Tibial nerve (tissue), 4 donors: ENCODE results near the gene SLC38A5. TPM values are rescaled to one million over a fixed set of nuclear protein-coding genes. Genes with fewer than 3 reads are reported as not detected.
"Not testable (repeated sequence)": the region's sequence is repeated elsewhere in the genome, so short reads cannot be mapped to it uniquely, and the experiment has no call there.

Source experiments
- DNase-seq, 2 donors: peaks; one replicate each; pipeline ENCODE4 v3.0.0-alpha.2; 2019; ENCODE audit warnings: low spot score in 2 of 2
- H3K27ac ChIP-seq, 4 donors: fragments of 200-600 bp; sonication (generic) in 3 of 4; one replicate each; pipeline ENCODE4 v1.5.1; 2017 to 2019; ENCODE audit warnings: mild to moderate bottlenecking in 1 of 4
- H3K27me3 ChIP-seq, 2 donors: fragments of 200-600 bp; sonication (generic) in 1 of 2; one replicate each; pipeline versions ENCODE4 v1.5.1 to v1.6.0; 2017 to 2019
- H3K36me3 ChIP-seq, 3 donors: fragments of 200-600 bp; sonication (generic); one replicate each; pipeline ENCODE4 v1.5.1; 2018 to 2019
- H3K4me1 ChIP-seq, 4 donors: fragments of 200-600 bp; sonication (generic) in 3 of 4; one replicate each; pipeline ENCODE4 v1.5.1; 2017 to 2019
- H3K4me3 ChIP-seq, 4 donors: fragments of 200-600 bp; sonication (generic) in 3 of 4; one replicate each; pipeline ENCODE4 v1.5.1; 2017 to 2019; ENCODE audit warnings: mild to moderate bottlenecking in 1 of 4, moderate library complexity in 1 of 4
- H3K9me3 ChIP-seq, 4 donors: fragments of 200-600 bp; sonication (generic) in 3 of 4; one replicate each; pipeline ENCODE4 v1.5.1; 2017 to 2019
- WGBS, 2 donors: methylation state at CpG; one replicate each; pipeline ENCODE4 v1.1.5; 2018; 5-methylcytosine and 5-hydroxymethylcytosine counted together
- small RNA-seq: library from RNA; depleted of rRNA; stranded (forward); fragments of <200 nt; gene quantifications from one replicate; pipeline ENCODE3, GENCODE V24; 2016
- total RNA-seq, 4 donors: library from RNA; depleted of rRNA; stranded (reverse); fragments of >200 nt; gene quantifications; one replicate each; pipeline ENCODE4 v1.1.0, GENCODE V29; 2016

Gene SLC38A5
- total RNA-seq, 4 donors from 2014 or later, result 2.4 to 21.9 (median 4.5) TPM

- DNase-seq, H3K27me3 ChIP-seq, H3K4me3 ChIP-seq, H3K36me3 ChIP-seq, H3K27ac ChIP-seq, H3K4me1 ChIP-seq, H3K9me3 ChIP-seq: not testable (repeated sequence)
- no CpG with 5 or more reads among the region's 15 CpGs for whole genome bisulfite sequencing, 2 donors
These were observed 58.2 kb downstream of the SLC38A5 start, which contains the start of gene SSX4B for GRCh38 chrX:48411860-48412259. TSS of gene SSX4B (minus strand) at chrX:48411960. CDS start at chrX:48411372, 588 bp downstream.

Small RNA genes lying within 50 kb of the gene (small RNA-seq; reads per million reads assigned to genes)
- gene AL606490.4, result not detected

Other genes starting within 250 kb of the SLC38A5 start
- not detected for gene SSX1, start 214.9 kb downstream of the SLC38A5 start, total RNA-seq
- not detected for gene SSX3, start 113.6 kb downstream of the SLC38A5 start, total RNA-seq
- gene SSX4, start 86.7 kb downstream of the SLC38A5 start, total RNA-seq, result not detected
- not detected for gene SSX4B, start 58.3 kb downstream of the SLC38A5 start, total RNA-seq
- gene FTSJ1, start 5.9 kb upstream of the SLC38A5 start, total RNA-seq, result 10 to 100 TPM; 46.1 to 81.3 (median 51.0) TPM
- 10 to 100 TPM in 3 of 4 donors, 1 to 10 TPM in 1; 8.8 to 19.8 (median 16.1) TPM for gene PORCN, start 38.7 kb upstream of the SLC38A5 start, total RNA-seq
- 10 to 100 TPM; 21.1 to 29.2 (median 23.6) TPM for gene EBP, start 51.5 kb upstream of the SLC38A5 start, total RNA-seq
- 10 to 100 TPM in 3 of 4 donors, 1 to 10 TPM in 1; 9.9 to 15.9 (median 12.2) TPM for gene TBC1D25, start 69.5 kb upstream of the SLC38A5 start, total RNA-seq
- gene RBM3, start 104.2 kb upstream of the SLC38A5 start, total RNA-seq, result 100 to 1,000 TPM; 170 to 235 (median 217) TPM
- gene WDR13, start 127.2 kb upstream of the SLC38A5 start, total RNA-seq, result 100 to 1,000 TPM; 108 to 224 (median 126) TPM
- gene WAS, start 213.5 kb upstream of the SLC38A5 start, total RNA-seq, result 10 to 100 TPM in 2 of 4 donors, 1 to 10 TPM in 2; 3.1 to 32.7 (median 9.8) TPM
- gene SUV39H1, start 226.5 kb upstream of the SLC38A5 start, total RNA-seq, result 10 to 100 TPM in 1 of 4 donors, 1 to 10 TPM in 3; 4.2 to 10.0 (median 5.2) TPM